Psoas muscle (tissue), 8 donors: Measurements from ENCODE around the gene CMSS1. TPM values are rescaled to one million over a fixed set of nuclear protein-coding genes. Genes with fewer than 3 reads are reported as not detected.

Source experiments
- ATAC-seq, 4 donors: fragments of 200-7000 bp; cut with Tn5 transposase; one replicate each; pipeline ENCODE4 v1.9.1; 2020; ENCODE audit warnings: moderate library complexity in 3 of 4, mild to moderate bottlenecking in 2 of 4
- DNase-seq, 2 donors: peaks; one replicate each; pipeline ENCODE4 v3.0.0-alpha.2; 2020
- H3K27ac ChIP-seq: fragments of 200-600 bp; one replicate; pipeline ENCODE4 v1.8.0; 2022
- H3K27me3 ChIP-seq, 3 donors: fragments of 200-600 bp in 1 of 3; one replicate each; pipeline versions ENCODE4 v1.6.1 to v1.8.0; 2013 to 2022; ENCODE audit warnings: low read length in 2 of 3, mild to moderate bottlenecking in 2 of 3, moderate library complexity in 1 of 3; ENCODE audit not compliant: insufficient read depth in 3 of 3
- H3K36me3 ChIP-seq, 2 donors: fragments of 200-600 bp in 1 of 2; one replicate each; pipeline versions ENCODE4 v1.6.1 to v1.8.0; 2013 to 2022; ENCODE audit warnings: low read depth in 1 of 2, mild to moderate bottlenecking in 1 of 2, moderate library complexity in 1 of 2; ENCODE audit not compliant: insufficient read depth in 1 of 2
- H3K4me1 ChIP-seq: fragments of 200-600 bp; one replicate; pipeline ENCODE4 v1.8.0; 2022
- H3K4me3 ChIP-seq: fragments of 200-600 bp; one replicate; pipeline ENCODE4 v1.8.0; 2022; ENCODE audit warnings: mild to moderate bottlenecking
- H3K9me3 ChIP-seq: fragments of 200-600 bp; one replicate; pipeline ENCODE4 v1.8.0; 2022
- CTCF ChIP-seq: fragments of 200-600 bp; IDR thresholded peaks from one replicate; pipeline ENCODE4 v1.8.0; 2022; ENCODE audit warnings: antibody characterized with exemption
- WGBS, 3 donors: extraction: QIAGEN DNeasy Blood & Tissue Kit; methylation state at CpG; one replicate each; pipeline versions ENCODE4 v1.1.6 to v1.1.7; 2013; 5-methylcytosine and 5-hydroxymethylcytosine counted together
- intact Hi-C, 2 donors: fragments of 100-400 bp; cut with DNase I; formaldehyde crosslinking; loops; one replicate each; pipeline versions ENCODE4 v1.11.0 to v1.14.2; 2022
- polyA plus RNA-seq, 3 donors: library from polyadenylated mRNA; stranded (reverse); fragments of 200-250 nt; gene quantifications; one replicate each; pipeline ENCODE4 v1.2.3, GENCODE V29; 2013
- total RNA-seq, 4 donors: library from RNA; stranded (reverse); fragmentation: NEBNext Ultra II Directional in 2 of 4; extraction: Animal tissue kit (Norgen Biotek cat#: 25700) in 2 of 4; gene quantifications; one replicate each; pipeline versions ENCODE4 v1.2.1 to v1.2.4, GENCODE V29; 2021 to 2023
- donor health status: healthy with polysubstance abuse.
- donor health status: DM: no; HTN: no; CAD: no; lungs with moderate emphysema.
- donor health status: Bipolar disorder and iron deficiency.
- donor health status: healthy.
- donor health status: DM: yes; HTN: yes; CAD: no.
- donor health status: DM: no; HTN: no; CAD: no.
- donor health status: DM: no; HTN: no; CAD: no.
- donor health status: DM: yes; HTN: yes; CAD: no.

Gene CMSS1
- total and polyA plus RNA-seq, 7 donors, result 18.4 to 174 (median 58.8) TPM

GRCh38 chr3:99885851-99886250 is 68.2 kb downstream of the CMSS1 start:
- no peak for TF ChIP-seq CTCF
- H3K4me3 ChIP-seq, result no peak overlapping the region
- H3K9me3 ChIP-seq, result no peaks in the 10 kb centered on the region
- intact Hi-C loops, result no loop called here
- no peaks in the 10 kb centered on the region for H3K27me3 ChIP-seq
- no peaks in the 10 kb centered on the region for H3K36me3 ChIP-seq
- H3K4me1 ChIP-seq, result peaks cover 2% of the 10 kb centered on the region
- peak in 1 of 4 donors; percentile 16 for ATAC-seq
- DNase-seq, result no peak
- WGBS, 3 donors, result 88 to 99% (median 98%) methylated on average over 3 of the region's 3 CpGs
- no peak overlapping the region for H3K27ac ChIP-seq

- peak overlapping the region; percentile 7 for H3K27ac ChIP-seq
- ATAC-seq, result no peak
Measured at GRCh38 chr3:99891610-99892285, 74.1 kb downstream of the CMSS1 start.

GRCh38 chr3:99892332-99892731 is 74.7 kb downstream of the CMSS1 start:
- ATAC-seq, result peak in 1 of 4 donors; percentile 27
- H3K9me3 ChIP-seq, result no peaks in the 10 kb centered on the region
- peaks cover 14% of the 10 kb centered on the region for H3K4me1 ChIP-seq
- TF ChIP-seq CTCF, result no peak
- H3K27me3 ChIP-seq, result no peaks in the 10 kb centered on the region
- H3K4me3 ChIP-seq, result no peak overlapping the region
- H3K27ac ChIP-seq, result no peak overlapping the region
- no peak for DNase-seq
- H3K36me3 ChIP-seq, result no peaks in the 10 kb centered on the region
- intact Hi-C loops, result no loop called here

More at GRCh38 chr3:99891610-99892285, 74.1 kb downstream of the CMSS1 start:
- intact Hi-C loops, result no loop called here
- WGBS, 3 donors, result 75 to 92% (median 83%) methylated on average over 2 of the region's 2 CpGs
- no peaks in the 10 kb centered on the region for H3K36me3 ChIP-seq
- DNase-seq, result no peak
- H3K4me1 ChIP-seq, result peaks cover 14% of the 10 kb centered on the region
- TF ChIP-seq CTCF, result no peak
- H3K4me3 ChIP-seq, result no peak overlapping the region
- no peaks in the 10 kb centered on the region for H3K27me3 ChIP-seq
- no peaks in the 10 kb centered on the region for H3K9me3 ChIP-seq

GRCh38 chr3:99895131-99895696 is 77.6 kb downstream of the CMSS1 start:
- peak overlapping the region; percentile 61 for H3K27ac ChIP-seq
- H3K27me3 ChIP-seq, result no peaks in the 10 kb centered on the region
- no peaks in the 10 kb centered on the region for H3K36me3 ChIP-seq
- TF ChIP-seq CTCF, result no peak
- DNase-seq, result no peak
- H3K4me1 ChIP-seq, result peaks cover 23% of the 10 kb centered on the region
- no peaks in the 10 kb centered on the region for H3K9me3 ChIP-seq
- no peak for ATAC-seq
- no peak overlapping the region for H3K4me3 ChIP-seq
- intact Hi-C loops, result no loop called here
- WGBS, 3 donors, result 91 to 96% (median 93%) methylated on average over 3 of the region's 3 CpGs
